COLO668 (cell line): Measurements from ENCODE around the gene ZEB2.

Experiments
- DNase-seq: peaks from one replicate; lab custom pipeline; 2025; ENCODE audit not compliant: unreplicated experiment; lab: John Stamatoyannopoulos, UW

ZEB2 gene

DNA sequence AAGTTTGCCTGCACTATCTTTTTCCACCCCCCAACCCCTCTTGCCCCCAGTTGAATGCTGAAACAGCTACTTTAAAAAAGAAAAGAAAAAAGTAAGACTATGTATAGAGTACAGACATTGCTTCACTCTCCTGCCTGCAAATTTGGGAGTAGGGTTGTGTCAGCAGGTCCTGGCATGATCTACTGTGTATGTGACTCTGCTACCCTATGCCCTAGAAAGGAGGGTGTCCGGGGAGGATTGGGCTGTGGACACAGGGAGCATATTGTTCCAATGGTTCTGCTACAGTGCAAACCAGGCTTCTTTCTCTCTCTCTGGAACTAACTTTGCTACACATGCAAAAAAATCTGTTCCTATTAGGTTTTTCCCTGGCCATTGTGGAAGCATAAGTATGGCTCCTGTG is 9.9 kb upstream of the ZEB2 start:
- DNase-seq, result no peak

DNA sequence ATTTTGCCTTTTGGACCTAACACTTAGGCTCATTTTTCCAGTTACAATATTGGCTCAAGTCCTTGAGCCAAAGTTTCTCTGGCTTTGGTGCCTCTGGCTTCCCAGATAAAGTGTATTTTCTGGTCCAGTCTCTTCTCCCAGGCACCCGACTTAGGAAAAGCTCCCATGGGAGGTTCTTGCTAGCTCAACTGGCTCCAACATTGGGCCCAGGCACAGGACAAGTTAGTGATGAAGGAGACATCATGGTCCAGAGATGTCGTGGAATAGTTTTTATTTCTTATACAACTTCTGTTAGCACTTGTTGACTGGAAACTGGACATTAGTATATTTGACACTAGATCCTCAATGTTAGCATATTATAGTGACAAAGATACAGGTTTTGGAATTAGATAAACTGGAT is 8.2 kb upstream of the ZEB2 start:
- no peak for DNase-seq

- DNase-seq, result no peak
Observed at GRCh38 chr2:144526831-144527230, 6.9 kb upstream of the ZEB2 start.

DNA sequence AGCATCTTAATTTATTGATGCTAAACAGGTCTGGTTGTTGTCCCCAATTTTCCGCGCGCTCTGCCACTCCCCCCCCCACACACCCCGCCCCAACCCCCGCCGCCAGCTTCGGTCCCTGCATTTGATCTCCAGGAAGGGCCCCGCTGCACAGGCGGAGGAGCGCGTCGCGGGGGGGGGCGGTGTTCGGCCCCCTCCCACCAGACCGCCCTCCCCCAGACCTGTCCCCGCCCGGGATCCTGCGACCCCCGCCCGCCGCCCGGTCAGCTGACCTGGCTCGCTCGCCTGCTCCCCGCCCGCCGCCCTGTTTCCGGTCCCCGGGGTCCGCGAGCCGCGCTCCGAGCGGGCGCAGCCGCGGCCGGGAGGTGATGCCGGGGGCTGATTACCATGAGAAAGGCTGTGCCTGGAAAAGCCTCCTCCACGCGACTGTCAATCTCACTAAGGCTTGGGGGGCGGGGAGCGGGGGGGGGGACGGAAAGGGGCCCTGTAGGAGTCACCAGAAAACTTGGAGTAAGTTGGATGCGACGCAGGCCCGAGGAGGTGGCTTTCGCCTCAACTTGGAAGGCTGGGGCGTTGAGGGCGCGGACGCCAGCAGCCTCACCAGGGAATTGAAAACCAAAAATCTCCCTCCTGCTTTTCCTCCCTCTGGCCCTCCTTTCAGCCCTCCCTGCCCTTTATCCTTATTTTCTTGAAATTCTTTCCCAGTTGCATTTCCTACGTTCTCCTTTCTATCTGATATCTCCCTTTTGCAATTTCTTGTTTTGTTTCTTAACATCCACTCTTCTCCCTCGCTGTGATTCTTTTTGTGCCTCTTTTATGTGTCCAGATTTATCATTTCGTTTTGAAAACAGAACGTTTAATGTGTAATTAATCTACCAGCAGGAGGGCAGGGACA is 4.4 kb upstream of the ZEB2 start:
- DNase-seq, result peak; percentile 62

DNA sequence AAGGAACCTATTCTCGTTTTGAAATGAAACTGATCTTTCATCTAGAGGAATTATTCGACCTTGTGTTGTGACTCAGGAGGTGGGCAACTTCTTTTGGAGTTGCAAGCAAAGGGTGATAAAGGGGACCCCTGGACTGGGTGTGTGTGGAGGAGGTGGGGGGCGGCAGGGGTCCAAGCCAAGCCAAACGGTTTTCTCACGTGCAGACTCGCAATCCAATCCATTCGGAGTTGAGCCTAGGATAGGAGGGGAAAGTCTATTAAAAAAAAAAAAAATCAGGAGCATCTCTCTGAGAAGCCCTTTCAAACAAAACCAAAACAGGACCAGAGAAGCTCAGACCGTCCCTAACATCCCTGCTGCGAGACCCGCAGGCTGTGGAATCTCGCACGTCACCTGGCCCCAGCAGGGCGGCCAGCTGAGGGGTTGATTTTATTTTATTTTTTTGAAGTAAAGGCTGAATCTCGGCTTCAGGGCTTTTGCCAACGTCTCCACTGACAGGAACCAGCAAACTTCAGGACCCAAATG is 3.7 kb upstream of the ZEB2 start:
- DNase-seq, result peak; percentile 32

GRCh38 chr2:144522897-144523595 is 3.1 kb upstream of the ZEB2 start:
- DNase-seq, result no peak

- DNase-seq, result no peak
Observed at GRCh38 chr2:144522176-144522896, 2.4 kb upstream of the ZEB2 start.

GRCh38 chr2:144521686-144522085 is 1.8 kb upstream of the ZEB2 start:
- DNase-seq, result no peak

- no peak for DNase-seq
Observed at GRCh38 chr2:144520756-144521487, 1.0 kb upstream of the ZEB2 start.

- DNase-seq, result no peak
Observed at GRCh38 chr2:144519597-144519933, 354 bp downstream of the ZEB2 start.

- no peak for DNase-seq
Observed at GRCh38 chr2:144518748-144519596, 947 bp downstream of the ZEB2 start.

DNA sequence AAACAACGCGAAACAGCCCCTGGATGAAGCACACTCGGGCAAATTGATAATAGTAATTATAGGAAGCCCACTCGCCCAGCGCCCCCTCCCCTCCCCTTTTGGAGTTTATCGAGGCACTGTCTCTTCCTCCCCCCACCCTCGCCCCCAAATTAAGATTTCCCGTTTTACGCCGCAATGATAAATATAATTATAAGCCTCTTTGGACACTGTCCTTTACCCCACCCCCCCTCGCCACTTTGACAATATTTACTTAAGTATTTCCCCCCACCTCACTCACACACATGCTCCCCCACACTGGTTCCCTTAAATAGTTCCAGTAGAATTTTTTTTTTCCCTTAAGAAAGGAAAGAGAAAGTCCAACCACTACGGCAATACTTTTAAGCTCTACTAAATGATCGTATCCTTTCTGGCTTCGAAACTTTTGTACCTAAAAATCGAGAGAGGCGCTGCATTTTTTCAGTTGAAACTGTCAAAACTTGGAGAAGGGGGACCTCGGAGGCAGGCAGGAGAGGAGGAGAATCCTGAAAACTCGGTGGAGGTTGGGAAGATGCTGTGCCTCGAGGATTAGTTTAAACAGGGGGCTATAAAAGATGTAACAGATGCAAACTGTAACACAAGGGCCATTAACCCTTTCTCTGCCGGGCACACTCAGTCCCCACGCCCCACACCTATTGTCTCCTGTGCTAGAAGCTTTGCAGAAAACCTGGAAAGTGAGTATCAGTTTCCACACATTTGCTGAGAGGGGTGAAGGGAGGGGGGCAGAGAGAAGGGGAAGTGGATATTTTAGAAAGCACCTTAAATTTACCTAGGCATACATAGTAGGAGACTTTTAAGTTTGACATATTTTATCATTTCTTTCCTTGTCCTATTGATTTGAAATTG is 1.8 kb downstream of the ZEB2 start:
- DNase-seq, result no peak

DNA sequence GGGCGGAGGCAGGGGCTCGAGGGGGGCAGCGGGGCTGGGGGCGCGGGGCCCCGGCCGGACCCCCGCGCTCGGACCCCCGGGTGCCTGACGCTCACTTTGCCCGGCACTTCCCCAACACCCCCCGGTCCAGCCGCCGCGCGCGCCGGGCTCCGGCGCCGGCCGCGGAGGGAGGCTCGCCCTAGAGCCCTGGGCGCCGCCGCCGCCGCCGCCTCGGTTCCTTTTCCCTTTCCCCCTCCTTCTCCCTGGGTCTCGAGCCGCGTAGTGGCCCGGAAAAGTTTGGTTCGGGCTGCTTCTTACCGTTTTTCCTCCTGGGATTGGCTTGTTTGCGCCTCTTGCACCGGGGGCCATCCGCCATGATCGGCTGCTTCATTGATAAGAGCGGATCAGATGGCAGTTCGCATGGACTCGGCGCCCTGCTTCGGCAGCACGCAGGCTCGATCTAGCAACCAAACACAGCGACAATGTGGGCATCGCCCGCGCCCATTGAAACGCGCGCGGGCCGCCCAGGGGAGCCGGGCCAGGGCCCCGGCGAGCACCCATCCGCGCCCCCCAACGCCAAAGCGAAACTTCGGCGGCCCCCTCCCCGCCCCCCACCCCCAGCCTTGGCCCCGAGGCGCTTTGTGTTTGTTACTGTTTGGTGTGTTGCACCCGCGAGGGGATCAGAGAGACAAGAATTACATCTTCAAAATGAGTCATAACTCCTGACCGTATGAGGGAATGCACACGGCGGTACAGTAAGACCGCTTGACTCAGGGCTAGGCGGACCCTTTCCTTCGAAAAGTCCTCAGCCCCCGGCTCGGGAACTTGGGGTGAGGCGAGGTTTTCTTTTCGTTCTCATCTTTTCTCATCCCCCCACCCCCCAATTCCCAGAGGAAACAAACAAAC is 2.7 kb downstream of the ZEB2 start:
- peak; percentile 68 for DNase-seq

DNA sequence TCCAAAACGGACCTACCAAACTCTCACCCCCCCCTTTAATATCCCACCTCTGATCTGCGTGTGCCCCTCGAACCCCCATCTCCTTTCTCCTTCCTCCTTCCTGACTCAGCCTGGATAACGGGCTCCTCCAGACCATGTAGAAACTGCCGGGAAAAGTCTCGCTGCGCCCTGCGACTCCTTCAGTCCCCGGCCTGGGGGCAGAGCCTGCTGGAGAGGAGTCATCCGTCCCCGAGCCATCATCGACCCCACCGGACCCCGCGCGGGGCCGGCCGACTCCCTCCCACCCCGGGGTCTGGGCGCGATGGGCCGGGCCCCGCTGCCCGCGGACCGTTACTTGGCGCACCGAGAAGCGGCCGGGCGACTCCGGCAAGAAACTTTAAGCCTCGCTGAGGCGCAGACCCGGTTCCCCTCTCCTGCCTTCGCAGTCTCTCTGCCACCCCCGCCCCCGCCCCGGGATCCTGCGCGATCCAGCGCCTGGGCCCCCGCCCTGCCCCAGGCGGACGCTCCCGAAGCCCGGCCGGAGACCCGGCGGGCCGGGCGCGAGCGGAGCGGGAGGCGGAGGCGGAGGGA is 3.4 kb downstream of the ZEB2 start:
- peak; percentile 57 for DNase-seq

- DNase-seq, result no peak
Observed at GRCh38 chr2:144515696-144516410, 4.1 kb downstream of the ZEB2 start.

- DNase-seq, result no peak
Observed at GRCh38 chr2:144515099-144515695, 4.7 kb downstream of the ZEB2 start.

GRCh38 chr2:144514616-144515091 is 5.3 kb downstream of the ZEB2 start:
- no peak for DNase-seq
